Dedifferentiated amniotic fluid mesenchymal stem cell (primary cell): ENCODE data around the gene MACROD2.
"Not testable (repeated sequence)": the region's sequence is repeated elsewhere in the genome, so short reads cannot be mapped to it uniquely, and the experiment has no call there.

Source experiments
- DNase-seq: peaks from one replicate; pipeline ENCODE4 v3.0.0-alpha.2; 2016; ENCODE audit errors: extremely low spot score

Gene MACROD2

GRCh38 chr20:13995086-13995665, at the start of gene MACROD2:
Gene MACROD2 (plus strand): TSS chr20:13995516.
- peak; percentile 74 for DNase-seq

DNA sequence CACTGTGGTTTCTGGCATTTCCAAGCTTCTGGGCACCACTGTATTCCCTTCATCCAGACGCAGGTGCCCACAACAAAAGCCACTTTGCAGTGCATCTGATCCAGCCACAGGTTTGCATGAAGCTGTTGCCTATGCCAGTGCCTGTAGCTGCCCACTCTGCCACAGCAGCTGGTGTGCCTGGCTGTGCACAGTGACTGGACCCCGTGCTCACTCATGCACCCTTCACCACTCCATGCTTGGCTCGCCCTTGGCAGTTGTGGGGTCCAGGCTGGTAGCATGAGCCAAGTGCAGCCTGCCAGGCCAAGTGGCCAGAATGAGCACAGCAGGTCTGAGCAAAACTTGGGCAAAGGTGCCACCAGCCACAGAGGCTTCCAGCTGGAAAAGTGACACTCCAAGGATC, 47.6 kb upstream of the MACROD2 start:
- DNase-seq: no peak

DNA sequence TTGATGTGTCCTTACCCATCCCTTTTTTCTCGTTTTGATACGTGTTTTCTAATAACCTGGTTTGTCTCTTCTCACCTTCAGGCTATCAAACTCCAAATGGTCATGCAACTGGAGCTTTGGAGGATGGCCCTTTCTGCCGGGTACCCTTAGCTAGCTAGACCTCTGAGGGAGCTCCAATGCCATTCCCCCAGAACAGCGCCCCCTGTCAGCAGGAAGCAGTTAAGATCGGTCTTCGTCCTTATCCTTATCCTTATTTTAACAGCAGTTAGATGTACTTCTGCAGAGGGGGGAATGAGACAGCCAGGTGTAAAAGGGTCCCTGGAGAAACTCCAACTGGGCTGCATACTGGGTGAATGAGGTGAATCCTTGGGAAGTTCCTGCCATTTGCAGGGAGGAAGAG, 42.1 kb upstream of the MACROD2 start:
- DNase-seq: no peak

DNA sequence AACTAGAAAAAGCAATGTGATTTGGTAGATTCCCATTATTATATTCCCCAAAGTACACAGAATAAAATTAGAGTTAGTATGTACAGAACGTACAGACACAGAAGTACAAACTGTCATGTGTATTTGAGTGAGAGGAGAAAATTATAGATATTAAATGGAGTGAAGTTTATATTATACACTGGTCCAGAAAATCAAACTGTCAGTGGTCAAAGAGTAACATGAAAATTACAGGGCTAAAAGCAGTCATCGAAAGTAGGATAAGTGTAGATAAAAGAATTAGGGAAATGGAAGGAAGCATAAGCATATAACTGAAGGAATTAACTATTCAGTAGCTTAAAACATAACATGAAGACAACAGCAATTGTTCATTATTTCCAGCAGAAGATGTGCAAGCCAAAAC, 35.2 kb upstream of the MACROD2 start:
- no peak for DNase-seq

GRCh38 chr20:13960525-13960924, 34.8 kb upstream of the MACROD2 start:
- DNase-seq: no peak

DNA sequence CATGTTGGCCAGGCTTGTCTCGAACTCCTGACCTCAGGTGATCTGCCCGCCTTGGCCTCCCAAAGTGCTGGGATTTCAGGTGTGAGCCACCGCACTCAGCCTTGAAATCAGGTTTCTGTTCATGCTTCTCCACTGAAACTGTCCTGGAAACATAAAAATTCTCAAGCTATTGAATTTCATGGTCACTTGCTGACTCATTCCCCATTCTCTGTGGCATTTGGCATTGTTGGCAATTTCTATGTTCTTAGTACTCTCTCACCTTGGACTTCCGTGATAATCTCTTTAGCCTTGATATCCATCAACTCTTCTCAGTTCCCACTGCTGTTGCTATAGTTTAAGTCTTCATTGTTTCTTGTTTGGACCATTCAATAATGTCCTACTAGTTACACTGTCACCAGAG, 11.1 kb upstream of the MACROD2 start:
- no peak for DNase-seq

GRCh38 chr20:13990465-13990864, 4.9 kb upstream of the MACROD2 start, which contains the start of gene SEL1L2:
Gene SEL1L2 (minus strand): TSS chr20:13990614. CDS start chr20:13990534, 80 bp downstream.
- DNase-seq: no peak

GRCh38 chr20:13991311-13991710, 4.0 kb upstream of the MACROD2 start:
- DNase-seq: no peak

- DNase-seq: not testable (repeated sequence)
Measured at GRCh38 chr20:13991955-13992354, 3.4 kb upstream of the MACROD2 start.

DNA sequence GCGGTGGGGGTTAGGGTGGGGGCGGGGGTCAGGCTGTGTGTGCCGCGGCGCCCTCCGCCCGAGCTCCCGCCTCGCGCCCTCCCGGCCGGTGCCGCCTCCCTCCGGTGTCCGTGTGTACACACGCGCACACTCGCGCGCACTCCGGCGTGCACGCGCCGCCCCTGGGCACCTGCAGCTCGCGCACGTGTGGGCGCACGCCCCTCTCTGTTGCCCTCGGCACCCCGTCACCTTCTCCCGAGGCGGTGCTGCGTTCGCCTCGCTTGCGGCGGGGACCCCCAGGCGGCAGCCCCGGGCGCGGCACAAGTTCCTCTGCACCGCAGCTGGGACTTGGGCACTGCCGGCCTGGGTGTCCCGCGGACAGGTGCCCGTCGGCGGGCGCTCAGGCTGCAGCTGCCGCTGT, 525 bp downstream of the MACROD2 start:
- DNase-seq: no peak

- no peak for DNase-seq
Measured at GRCh38 chr20:13996265-13996664, 949 bp downstream of the MACROD2 start.

GRCh38 chr20:14000917-14001316, 5.6 kb downstream of the MACROD2 start:
- DNase-seq: no peak

DNA sequence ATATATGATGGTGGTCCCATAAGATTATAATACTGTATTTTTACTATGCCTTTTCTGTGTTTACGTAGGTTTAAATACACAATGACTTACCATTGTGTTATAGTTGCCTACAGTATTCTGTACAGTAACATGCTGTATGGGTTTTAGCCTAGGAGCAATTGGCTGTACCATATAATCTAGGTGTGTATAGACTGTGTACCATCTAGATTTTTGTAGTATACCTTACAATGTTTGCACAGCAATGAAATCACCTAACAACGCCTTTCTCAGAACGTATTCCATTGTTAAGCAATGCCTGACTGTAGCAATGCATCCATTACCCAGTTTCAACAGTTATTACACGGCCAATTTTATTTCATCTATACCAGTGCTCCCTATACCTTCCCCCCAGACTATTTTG, 10.7 kb downstream of the MACROD2 start:
- DNase-seq: no peak

DNA sequence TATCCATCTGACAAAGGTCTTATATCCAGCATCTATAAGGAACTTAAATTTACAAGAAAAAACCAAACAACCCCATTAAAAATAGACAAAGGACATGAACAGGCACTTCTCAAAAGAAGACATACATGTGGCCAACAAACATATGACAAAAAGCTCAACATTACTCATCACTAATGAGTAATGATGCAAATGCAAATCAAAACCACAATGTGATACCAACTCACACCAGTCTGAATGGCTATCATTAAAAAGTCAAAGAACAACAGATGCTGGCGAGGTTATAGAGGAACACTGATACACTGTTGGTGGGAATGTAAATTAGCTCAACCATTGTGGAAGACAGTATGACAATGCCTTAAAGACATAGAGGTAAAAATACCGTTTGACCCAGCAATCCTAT, 13.9 kb downstream of the MACROD2 start:
- no peak for DNase-seq

DNA sequence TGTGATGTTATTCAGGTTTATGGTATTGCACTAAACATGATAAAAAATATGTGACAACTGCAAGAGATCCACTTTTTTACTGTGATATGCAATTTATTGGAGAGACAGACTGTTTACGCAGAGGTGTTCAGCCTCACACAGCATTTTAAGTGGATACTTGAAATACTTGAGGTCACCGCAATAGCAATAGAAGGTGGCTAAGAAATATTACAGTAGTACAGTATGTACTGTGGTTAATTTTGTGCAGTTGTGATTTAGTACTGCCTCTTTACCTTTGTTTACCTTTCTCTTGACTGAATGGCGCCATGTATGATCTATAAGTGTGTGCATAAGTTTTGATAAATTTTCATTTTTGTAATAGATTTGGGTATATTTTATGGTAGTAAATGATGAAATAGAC, 17.4 kb downstream of the MACROD2 start:
- no peak for DNase-seq

DNA sequence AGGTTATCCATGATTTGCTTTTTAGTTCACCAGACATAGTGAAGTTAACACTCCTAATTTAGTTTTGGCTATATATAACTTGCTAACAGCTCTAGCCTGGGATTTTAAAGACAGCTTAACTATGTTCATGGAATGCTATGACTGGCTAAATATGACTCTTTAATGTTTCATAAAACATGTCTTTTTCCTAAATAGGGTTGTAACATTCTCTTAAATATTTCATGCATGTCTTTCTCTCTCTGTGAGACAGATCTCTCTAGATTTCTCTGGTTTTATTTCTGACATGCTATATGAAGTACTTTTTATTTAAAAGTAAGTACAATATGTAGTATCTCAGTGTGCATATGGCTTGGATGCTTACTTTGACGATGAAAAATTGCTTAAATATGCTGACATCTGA, 35.7 kb downstream of the MACROD2 start:
- DNase-seq: no peak

GRCh38 chr20:14033310-14033709, 38.0 kb downstream of the MACROD2 start:
- no peak for DNase-seq

DNA sequence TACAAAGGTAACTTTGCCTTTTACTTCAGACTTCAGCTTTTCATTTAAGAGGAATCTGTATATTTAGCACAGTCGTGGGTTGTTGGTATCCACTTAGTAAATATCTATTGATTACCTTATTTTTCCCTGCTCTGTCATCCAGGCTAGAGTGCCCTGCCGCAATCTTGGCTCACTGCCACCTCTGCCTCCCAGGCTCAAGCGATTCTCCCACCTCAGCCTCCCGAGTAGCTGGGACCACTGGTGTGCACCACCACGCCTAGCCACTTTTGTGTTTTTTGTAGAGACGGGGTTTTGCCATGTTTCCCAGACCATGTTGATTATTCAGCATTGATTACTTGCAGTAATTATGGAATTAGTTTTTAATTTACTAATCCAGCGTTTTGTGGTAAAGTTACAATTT, 41.3 kb downstream of the MACROD2 start:
- DNase-seq: no peak

DNA sequence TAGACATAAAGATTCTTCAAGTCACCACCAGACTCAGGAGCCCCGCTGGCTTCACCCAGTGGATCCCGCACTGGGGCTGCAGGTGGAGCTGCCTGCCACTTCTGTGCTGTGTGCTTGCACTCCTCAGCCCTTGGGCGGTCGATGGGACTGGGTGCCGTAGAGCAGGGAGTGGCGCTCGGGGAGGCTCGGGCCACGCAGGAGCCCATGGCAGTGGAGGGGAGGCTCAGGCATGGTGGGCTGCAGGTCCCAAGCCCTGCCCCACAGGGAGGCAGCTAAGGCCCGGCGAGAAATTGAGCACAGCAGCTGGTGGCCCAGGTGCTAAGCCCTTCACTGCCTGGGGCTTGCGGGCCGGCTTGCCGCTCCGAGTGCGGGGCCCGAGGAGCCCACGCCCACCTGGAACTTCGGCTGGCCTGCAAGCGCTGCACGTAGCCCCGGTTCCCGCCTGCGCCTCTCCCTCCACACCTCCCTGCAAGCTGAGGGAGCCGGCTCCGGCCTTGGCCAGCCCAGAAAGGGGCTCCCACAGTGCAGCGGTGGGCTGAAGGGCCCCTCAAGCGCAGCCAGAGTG, 49.5 kb downstream of the MACROD2 start:
- DNase-seq: not testable (repeated sequence)

DNA sequence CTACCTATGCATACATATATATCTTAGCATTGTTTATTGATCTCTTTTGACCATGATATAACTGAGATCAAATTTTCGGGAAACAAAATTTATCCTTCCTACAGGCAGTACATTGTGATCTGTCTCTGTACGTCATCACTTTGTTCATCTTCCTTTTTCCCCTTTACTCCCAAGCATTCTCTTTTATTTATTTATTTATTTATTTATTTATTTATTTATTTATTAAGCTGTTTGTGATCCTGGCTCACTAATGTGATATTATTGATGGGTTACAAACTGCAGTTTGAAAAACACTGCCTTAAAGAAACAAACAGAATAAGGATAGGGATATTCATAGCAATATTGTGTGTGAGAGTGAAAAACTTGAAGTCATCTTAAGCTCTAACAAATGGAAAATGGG, 51.2 kb downstream of the MACROD2 start:
- no peak for DNase-seq

GRCh38 chr20:14049111-14049510, 53.8 kb downstream of the MACROD2 start:
- no peak for DNase-seq

GRCh38 chr20:14051454-14051853, 56.1 kb downstream of the MACROD2 start:
- no peak for DNase-seq

DNA sequence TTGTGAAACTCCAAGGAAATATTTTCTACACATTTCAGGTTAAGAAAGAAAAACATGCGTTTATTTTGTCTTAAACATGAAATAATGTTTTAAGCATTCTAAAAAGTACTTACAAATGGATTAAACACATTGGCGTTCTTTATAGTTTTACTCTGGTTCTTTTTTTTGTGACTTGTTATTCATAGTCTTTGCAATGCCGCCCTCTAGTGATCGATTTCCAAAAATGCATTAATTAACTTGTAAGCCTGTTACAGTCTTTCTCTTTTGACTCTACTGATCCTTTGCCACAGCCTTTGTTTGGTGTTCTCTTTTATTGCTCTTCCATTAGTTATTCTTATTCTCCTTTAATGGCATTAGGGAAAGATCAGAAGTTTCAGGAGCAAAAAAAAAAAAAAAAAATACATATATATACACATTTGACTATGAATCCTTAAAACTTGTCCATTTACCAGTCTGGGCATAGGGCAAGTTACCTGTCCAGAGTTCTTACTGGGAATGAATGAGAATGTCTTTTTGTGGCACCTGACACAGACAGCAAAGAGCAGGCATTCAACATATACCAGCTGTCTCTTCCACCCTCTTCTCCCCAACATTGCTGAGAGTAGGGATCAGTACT, 59.9 kb downstream of the MACROD2 start:
- peak; percentile 75 for DNase-seq

GRCh38 chr20:14062171-14062570, 66.9 kb downstream of the MACROD2 start:
- DNase-seq: no peak
